ENCODE results near the gene USP16.

The USP16 gene

DNA sequence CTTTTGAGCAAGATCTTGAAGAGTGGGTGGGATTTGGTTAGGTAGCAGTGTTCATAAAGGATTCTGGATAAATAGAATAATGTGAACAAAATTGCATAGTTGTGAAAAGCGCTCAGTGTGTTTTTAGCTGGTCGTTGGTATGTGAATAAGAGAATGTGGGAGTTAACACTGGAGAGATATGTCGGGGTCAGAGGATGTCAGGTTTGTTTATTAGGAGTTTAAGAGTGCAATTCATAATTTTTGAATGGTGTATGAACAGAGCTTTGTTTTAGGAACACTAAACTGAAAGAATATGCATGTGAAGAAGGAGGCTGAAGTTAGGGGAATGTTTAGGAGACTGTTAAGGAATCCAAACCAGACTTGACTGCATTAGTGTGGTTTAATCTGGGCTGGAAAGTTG lies 9.4 kb downstream of the USP16 start:
- TF ChIP-seq, protein P1, sequence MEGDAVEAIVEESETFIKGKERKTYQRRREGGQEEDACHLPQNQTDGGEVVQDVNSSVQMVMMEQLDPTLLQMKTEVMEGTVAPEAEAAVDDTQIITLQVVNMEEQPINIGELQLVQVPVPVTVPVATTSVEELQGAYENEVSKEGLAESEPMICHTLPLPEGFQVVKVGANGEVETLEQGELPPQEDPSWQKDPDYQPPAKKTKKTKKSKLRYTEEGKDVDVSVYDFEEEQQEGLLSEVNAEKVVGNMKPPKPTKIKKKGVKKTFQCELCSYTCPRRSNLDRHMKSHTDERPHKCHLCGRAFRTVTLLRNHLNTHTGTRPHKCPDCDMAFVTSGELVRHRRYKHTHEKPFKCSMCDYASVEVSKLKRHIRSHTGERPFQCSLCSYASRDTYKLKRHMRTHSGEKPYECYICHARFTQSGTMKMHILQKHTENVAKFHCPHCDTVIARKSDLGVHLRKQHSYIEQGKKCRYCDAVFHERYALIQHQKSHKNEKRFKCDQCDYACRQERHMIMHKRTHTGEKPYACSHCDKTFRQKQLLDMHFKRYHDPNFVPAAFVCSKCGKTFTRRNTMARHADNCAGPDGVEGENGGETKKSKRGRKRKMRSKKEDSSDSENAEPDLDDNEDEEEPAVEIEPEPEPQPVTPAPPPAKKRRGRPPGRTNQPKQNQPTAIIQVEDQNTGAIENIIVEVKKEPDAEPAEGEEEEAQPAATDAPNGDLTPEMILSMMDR (conservative IDR thresholded peaks at IDR 0.05; ENCODE audit: low read length) = no peak
- no peak for DNase-seq (ENCODE audit: low read depth)

DNA sequence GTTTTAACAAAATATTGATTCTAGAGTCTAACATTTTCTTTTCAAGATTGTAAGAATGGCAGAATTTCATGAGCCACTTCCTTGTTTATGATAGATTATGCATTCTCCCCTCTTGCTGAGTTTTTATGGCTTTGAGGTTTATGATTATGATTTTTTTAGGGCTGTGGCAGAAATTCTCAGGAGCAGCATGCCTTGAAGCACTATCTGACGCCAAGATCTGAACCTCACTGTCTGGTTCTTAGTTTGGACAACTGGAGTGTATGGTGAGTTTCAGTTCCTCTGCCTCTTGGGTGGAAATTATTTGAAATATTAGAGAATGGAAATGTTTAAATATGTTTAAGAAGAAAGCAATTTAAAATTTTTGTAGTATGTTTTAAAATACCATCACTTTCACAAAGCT lies 10.2 kb downstream of the USP16 start:
- no peak overlapping the region for H3K4me3 ChIP-seq (ENCODE audit: low read length)
- no peak for DNase-seq (ENCODE audit: low read depth)
- TF ChIP-seq, protein P1 (conservative IDR thresholded peaks at IDR 0.05; ENCODE audit: low read length) = no peak

More for the DNA sequence above, 9.4 kb downstream of the USP16 start:
- H3K4me3 ChIP-seq (ENCODE audit: low read length) = no peak overlapping the region

DNA sequence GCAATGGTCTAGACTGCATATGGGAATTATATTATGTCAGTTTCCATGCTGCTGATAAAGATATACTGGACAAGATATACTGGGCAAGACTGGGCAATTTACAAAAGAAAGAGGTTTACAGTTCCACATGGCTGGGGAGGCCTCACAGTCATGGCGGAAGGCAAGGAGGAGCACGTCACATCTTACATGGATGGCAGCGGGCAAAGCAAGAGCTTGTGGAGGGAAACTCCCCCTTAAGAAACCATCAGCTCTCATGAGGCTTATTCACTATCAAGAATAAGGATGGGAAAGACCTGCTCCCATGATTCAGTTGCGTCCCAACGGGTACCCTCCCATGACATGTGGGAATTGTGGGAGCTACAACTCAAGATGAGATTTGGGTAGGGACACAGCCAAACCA lies 27.8 kb downstream of the USP16 start:
- DNase-seq (ENCODE audit: low read depth) = no peak
- TF ChIP-seq, protein P1 (conservative IDR thresholded peaks at IDR 0.05; ENCODE audit: low read length) = no peak
- no peak overlapping the region for H3K4me3 ChIP-seq (ENCODE audit: low read length)

DNA sequence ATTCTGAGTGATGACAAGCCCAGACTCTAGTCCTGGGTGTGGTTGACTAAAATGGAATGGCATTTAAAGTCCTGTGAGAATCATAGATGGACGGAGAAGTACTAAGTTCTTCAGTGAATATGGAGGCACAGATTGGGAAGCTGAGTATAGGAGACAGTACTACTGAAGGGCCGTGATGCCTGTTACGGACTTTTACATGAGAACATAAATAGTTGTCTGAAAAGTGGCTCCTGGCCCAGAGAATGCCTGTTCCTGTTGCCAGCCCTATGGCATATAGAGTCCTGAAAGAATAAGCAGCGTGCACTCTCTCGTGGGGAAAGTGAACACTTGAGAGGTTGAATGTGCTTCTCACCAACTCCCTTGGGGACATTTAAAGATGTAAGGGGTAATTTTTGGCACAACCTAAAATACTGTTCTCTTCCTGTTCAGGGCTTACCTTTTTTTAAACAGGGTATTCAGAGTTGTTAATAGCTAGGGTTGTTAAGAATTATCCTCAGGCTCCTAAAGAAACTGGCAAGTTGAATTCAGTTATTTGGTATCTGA lies 28.6 kb downstream of the USP16 start:
- TF ChIP-seq, protein P1 (conservative IDR thresholded peaks at IDR 0.05; ENCODE audit: low read length) = no peak
- no peak overlapping the region for H3K4me3 ChIP-seq (ENCODE audit: low read length)
- DNase-seq (ENCODE audit: low read depth) = no peak

DNA sequence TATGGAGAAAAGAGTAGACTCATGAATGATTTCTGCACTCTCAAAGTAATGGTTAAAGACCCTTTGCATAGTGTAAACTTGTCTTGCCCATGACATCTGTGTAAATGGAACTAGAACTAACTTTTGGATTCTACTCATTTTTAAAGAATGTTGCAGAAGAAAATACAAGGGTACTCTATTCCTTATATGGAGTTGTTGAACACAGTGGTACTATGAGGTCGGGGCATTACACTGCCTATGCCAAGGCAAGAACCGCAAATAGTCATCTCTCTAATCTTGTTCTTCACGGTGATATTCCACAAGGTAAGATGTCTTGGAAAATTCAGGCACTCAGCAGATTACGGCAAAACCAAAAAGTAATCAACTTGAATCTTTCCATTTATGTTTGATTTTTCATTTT lies 29.2 kb downstream of the USP16 start:
- no peak for DNase-seq (ENCODE audit: low read depth)
- no peak overlapping the region for H3K4me3 ChIP-seq (ENCODE audit: low read length)
- TF ChIP-seq, protein P1 (conservative IDR thresholded peaks at IDR 0.05; ENCODE audit: low read length) = no peak

DNA sequence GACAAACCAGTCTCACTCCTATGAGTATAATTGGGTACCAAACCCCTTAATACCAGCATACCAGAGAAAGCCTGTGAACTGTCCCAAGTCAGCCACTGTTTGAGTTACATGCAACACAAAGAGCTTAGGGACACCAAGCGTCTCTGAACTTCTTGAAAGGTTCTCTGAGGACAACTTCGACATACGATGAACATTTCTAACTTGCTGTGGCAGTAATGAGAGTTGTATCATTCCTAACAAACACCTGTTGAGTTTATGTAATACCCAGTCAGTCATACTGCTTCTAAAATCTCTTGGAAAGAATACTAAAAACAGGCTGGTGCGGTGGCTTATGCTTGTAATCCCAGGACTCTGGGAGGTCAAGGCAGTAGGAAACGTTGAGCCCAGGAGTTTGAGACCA lies 30.6 kb downstream of the USP16 start:
- DNase-seq (ENCODE audit: low read depth) = no peak

DNA sequence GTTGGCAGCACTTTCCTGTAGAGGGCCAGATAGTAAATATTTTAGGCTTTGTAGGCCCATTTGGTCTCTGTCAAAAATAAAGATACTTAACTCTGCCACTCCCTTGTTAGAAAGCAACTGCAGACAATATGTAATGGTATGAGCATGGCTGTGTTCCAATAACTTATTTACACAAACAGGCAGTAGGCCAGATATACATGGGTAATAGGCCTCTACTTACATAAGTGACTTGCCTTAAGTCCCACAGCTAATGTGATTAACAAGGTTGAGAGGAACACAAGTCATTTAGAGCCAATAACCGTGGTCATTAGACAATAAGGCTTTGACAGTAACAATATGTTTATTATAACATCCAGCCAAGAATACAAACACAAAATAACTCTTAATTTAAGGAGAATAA lies 31.5 kb downstream of the USP16 start:
- TF ChIP-seq, protein P1 (conservative IDR thresholded peaks at IDR 0.05; ENCODE audit: low read length) = no peak

More for the DNA sequence above, 30.6 kb downstream of the USP16 start:
- TF ChIP-seq, protein P1 (conservative IDR thresholded peaks at IDR 0.05; ENCODE audit: low read length) = no peak
- H3K4me3 ChIP-seq (ENCODE audit: low read length) = no peak overlapping the region

More for the DNA sequence above, 31.5 kb downstream of the USP16 start:
- no peak for DNase-seq (ENCODE audit: low read depth)
- H3K4me3 ChIP-seq (ENCODE audit: low read length) = no peak overlapping the region
